SK-N-SH treated with all-trans-retinoic acid at 6 μM for 48 hours (cell line): ENCODE results near the gene ZNF536.

Experiments used
- ATAC-seq: fragments of 200-7000 bp; cut with Tn5 transposase; 3 replicates; pipeline ENCODE4 v1.9.1; 2020; ENCODE audit warnings: mild to moderate bottlenecking, moderate library complexity
- ARNTL ChIP-seq: fragments of 450-650 bp; formaldehyde crosslinking; IDR thresholded peaks from 2 replicates; pipeline ENCODE4 v1.5.0; 2020; ENCODE audit warnings: low read depth, mild to moderate bottlenecking, moderate library complexity, borderline replicate concordance
- CREB5 ChIP-seq: fragments of 250-450 bp; sonication (Bioruptor Pico); IDR thresholded peaks from 2 replicates; pipeline ENCODE4 v1.5.1; 2020; ENCODE audit warnings: low read depth, mild to moderate bottlenecking, moderate library complexity
- CSRNP3 ChIP-seq: fragments of 250-450 bp; sonication (Bioruptor Pico); IDR thresholded peaks from 2 replicates; pipeline ENCODE4 v1.5.1; 2021; ENCODE audit warnings: mild to moderate bottlenecking, moderate library complexity
- ESRRG ChIP-seq: fragments of 250-450 bp; sonication (Bioruptor Pico); IDR thresholded peaks from 2 replicates; pipeline ENCODE4 v1.6.1; 2021; ENCODE audit warnings: mild to moderate bottlenecking
- ISL1 ChIP-seq: fragments of 250-450 bp; sonication (Bioruptor Pico); IDR thresholded peaks from 2 replicates; pipeline ENCODE4 v2.1.2; 2022; ENCODE audit warnings: mild to moderate bottlenecking, moderate library complexity
- PATZ1 ChIP-seq: fragments of 250-450 bp; sonication (Bioruptor Pico); IDR thresholded peaks from 2 replicates; pipeline ENCODE4 v1.8.0; 2020; ENCODE audit warnings: mild to moderate bottlenecking, moderate library complexity, borderline replicate concordance
- PPARA ChIP-seq: fragments of 250-450 bp; sonication (Bioruptor Pico); IDR thresholded peaks from 2 replicates; pipeline ENCODE4 v1.5.0; 2020; ENCODE audit warnings: mild to moderate bottlenecking, borderline replicate concordance
- RARB ChIP-seq: fragments of 250-450 bp; sonication (Bioruptor Pico); IDR thresholded peaks from 2 replicates; pipeline ENCODE4 v1.8.0; 2021; ENCODE audit warnings: mild to moderate bottlenecking, moderate library complexity
- TCF4 ChIP-seq: fragments of 250-450 bp; sonication (Bioruptor Pico); IDR thresholded peaks from 2 replicates; pipeline ENCODE4 v1.8.0; 2021; ENCODE audit warnings: mild to moderate bottlenecking, moderate library complexity, borderline replicate concordance
- TOX ChIP-seq: fragments of 250-450 bp; sonication (Bioruptor Pico); IDR thresholded peaks from 2 replicates; pipeline ENCODE4 v1.8.0; 2021; ENCODE audit warnings: mild to moderate bottlenecking, moderate library complexity, borderline replicate concordance
- ZFP3 ChIP-seq: fragments of 250-450 bp; sonication (Bioruptor Pico); IDR thresholded peaks from 2 replicates; pipeline ENCODE4 v1.5.0; 2020; ENCODE audit warnings: mild to moderate bottlenecking, moderate library complexity
- ZNF70 ChIP-seq: fragments of 450-650 bp; formaldehyde crosslinking; IDR thresholded peaks from 2 replicates; pipeline ENCODE4 v1.5.0; 2020; ENCODE audit warnings: mild to moderate bottlenecking, moderate library complexity
- TF ChIP-seq, protein P1 (sequence below): fragments of 250-450 bp; sonication (Bioruptor Pico); IDR thresholded peaks from 2 replicates; pipeline ENCODE4 v1.5.0; 2020; ENCODE audit warnings: mild to moderate bottlenecking, moderate library complexity
- TF ChIP-seq, protein P2 (sequence below): fragments of 250-450 bp; sonication (Bioruptor Pico); IDR thresholded peaks from 2 replicates; pipeline ENCODE4 v1.8.0; 2021; ENCODE audit warnings: low read depth, mild to moderate bottlenecking, moderate library complexity, borderline replicate concordance

The ZNF536 gene

GRCh38 chr19:30371161-30371836, 885 bp upstream of the ZNF536 start:
- TF ChIP-seq ZNF70 (CRISPR knock-in tag) (no peak), TOX (CRISPR knock-in tag) (no peak), ISL1 (CRISPR knock-in tag) (no peak), TCF4 (CRISPR knock-in tag) (no peak; the same call in 1 of the 2 replicates), PPARA (CRISPR knock-in tag) (no peak), PATZ1 (CRISPR knock-in tag) (no peak)

DNA sequence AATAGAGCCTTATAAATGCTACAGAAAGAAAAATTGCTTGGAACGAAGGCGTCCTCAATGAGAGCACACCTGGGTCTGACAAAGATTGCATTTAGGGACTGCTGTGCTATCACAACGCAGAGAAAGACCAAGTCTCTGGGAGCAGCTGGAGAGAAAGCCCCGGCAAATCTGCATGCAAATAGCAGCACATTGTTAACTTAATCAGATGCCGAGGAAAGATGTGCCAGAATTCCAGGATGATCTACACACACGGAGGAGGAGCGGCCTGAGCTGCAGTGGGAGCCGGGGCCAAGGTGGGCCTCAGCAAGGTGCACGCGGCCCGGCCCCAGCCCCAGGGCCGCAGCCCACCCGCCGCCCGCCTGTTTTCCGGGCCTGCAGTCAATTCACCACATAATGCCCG, 1.4 kb downstream of the ZNF536 start:
- TF ChIP-seq CREB5 (CRISPR knock-in tag) (no peak), ISL1 (CRISPR knock-in tag) (no peak)
- TF ChIP-seq, protein P1, sequence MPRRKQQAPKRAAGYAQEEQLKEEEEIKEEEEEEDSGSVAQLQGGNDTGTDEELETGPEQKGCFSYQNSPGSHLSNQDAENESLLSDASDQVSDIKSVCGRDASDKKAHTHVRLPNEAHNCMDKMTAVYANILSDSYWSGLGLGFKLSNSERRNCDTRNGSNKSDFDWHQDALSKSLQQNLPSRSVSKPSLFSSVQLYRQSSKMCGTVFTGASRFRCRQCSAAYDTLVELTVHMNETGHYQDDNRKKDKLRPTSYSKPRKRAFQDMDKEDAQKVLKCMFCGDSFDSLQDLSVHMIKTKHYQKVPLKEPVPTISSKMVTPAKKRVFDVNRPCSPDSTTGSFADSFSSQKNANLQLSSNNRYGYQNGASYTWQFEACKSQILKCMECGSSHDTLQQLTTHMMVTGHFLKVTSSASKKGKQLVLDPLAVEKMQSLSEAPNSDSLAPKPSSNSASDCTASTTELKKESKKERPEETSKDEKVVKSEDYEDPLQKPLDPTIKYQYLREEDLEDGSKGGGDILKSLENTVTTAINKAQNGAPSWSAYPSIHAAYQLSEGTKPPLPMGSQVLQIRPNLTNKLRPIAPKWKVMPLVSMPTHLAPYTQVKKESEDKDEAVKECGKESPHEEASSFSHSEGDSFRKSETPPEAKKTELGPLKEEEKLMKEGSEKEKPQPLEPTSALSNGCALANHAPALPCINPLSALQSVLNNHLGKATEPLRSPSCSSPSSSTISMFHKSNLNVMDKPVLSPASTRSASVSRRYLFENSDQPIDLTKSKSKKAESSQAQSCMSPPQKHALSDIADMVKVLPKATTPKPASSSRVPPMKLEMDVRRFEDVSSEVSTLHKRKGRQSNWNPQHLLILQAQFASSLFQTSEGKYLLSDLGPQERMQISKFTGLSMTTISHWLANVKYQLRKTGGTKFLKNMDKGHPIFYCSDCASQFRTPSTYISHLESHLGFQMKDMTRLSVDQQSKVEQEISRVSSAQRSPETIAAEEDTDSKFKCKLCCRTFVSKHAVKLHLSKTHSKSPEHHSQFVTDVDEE: no peak
- no peak for ATAC-seq

More at GRCh38 chr19:30371161-30371836, 885 bp upstream of the ZNF536 start:
- ATAC-seq: no peak

GRCh38 chr19:30374539-30374864, 2.3 kb downstream of the ZNF536 start:
- ATAC-seq: no peak
- TF ChIP-seq ZFP3 (CRISPR knock-in tag) (no peak), RARB (CRISPR knock-in tag) (no peak), ARNTL (no peak), ESRRG (CRISPR knock-in tag) (no peak), CSRNP3 (no peak), TCF4 (CRISPR knock-in tag) (no peak)
- TF ChIP-seq, protein P2, sequence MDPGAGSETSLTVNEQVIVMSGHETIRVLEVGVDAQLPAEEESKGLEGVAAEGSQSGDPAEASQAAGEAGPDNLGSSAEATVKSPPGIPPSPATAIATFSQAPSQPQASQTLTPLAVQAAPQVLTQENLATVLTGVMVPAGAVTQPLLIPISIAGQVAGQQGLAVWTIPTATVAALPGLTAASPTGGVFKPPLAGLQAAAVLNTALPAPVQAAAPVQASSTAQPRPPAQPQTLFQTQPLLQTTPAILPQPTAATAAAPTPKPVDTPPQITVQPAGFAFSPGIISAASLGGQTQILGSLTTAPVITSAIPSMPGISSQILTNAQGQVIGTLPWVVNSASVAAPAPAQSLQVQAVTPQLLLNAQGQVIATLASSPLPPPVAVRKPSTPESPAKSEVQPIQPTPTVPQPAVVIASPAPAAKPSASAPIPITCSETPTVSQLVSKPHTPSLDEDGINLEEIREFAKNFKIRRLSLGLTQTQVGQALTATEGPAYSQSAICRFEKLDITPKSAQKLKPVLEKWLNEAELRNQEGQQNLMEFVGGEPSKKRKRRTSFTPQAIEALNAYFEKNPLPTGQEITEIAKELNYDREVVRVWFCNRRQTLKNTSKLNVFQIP (CRISPR knock-in tag): no peak
- TF ChIP-seq, protein P1: no peak
